ENCODE measurements around the gene PPM1H.
"Not testable (repeated sequence)": the region's sequence is repeated elsewhere in the genome, so short reads cannot be mapped to it uniquely, and the experiment has no call there.

The PPM1H gene

DNA sequence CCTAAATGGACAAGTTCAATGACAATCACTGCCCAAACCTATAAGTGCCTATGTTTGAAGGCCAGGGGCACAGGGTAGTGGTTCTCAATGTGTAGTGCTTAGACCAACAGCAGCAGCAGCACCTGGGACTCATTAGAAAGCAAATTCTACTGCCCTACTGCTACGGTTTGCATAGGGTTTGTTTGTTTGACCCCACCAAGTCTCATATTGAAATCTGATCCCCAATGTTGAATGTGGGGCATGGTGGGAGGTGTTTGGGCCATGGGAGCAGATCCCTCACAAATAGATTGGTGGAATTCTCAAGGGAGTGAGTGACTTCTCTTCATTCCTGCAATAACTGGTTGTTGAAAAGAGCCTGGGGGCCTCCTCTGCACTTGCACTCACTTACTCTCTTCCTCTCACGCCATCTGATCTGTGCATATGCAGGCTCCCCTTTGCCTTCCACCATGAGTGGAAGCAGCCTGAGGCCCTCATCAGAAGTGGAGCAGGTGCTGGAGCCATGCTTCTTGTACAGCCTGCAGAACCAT lies 39.5 kb downstream of the PPM1H start:
- DNase-seq (ENCODE audit: low read depth): no peak
- TF ChIP-seq CTCF (conservative IDR thresholded peaks at IDR 0.05; ENCODE audit: low read depth, low read length): no peak

DNA sequence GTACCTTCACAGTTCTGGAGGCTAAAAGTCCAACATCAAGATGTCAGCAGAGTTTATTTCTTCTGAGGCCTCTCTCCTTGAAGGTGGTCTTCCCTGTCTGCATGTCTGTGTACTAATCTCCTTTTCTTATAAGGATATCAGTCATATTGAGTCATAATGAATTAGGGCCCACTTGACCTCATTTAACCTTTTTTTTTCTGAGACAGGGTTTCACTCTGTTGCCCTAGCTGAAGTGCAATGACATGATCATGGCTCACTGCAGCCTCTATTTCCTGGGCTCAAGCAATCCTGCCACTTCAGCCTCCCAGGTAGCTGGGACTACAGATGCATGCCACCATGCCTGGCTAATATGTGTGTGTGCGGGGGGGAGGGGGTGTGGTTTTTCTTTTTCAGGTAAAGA lies 41.7 kb downstream of the PPM1H start:
- TF ChIP-seq CTCF (conservative IDR thresholded peaks at IDR 0.05; ENCODE audit: low read depth, low read length): no peak
- no peak for DNase-seq (ENCODE audit: low read depth)
- no peak overlapping the region for H3K4me3 ChIP-seq (ENCODE audit: low read length)

More for the DNA sequence above, 39.5 kb downstream of the PPM1H start:
- H3K4me3 ChIP-seq (ENCODE audit: low read length): no peak overlapping the region

GRCh38 chr12:62891805-62892549 lies 43.0 kb downstream of the PPM1H start:
- TF ChIP-seq CTCF (conservative IDR thresholded peaks at IDR 0.05; ENCODE audit: low read depth, low read length): no peak

DNA sequence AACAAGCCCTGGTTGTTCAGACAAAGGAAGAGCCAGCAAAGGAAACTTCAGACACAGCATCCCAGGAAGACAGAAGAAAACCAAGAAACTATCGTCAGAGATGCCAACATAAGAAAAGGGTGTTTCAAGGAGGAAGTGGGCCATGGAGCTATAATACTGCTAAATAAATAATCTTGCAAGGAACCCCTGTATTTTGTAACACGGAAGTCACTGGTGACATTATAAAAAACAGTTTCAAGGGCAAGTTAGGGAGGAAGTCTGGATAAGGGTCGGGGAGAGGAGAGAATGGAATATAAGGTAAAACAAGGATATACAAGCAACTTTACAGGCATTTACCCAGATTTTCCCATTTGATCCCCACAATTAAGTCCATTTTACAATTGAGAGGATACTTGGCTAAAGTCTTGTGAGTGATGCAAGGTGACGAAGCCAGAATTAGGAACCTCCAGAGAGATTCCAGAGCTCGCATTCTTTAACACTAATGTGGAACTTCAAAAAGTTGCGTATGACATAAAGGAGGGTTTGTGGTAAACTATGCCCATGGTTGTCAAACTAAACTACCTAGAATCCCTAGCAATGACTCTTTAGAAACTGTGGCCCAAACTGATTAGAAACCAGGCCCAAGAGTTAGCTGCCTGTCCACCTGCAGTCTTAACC lies 46.4 kb downstream of the PPM1H start:
- no peak for TF ChIP-seq CTCF (conservative IDR thresholded peaks at IDR 0.05; ENCODE audit: low read depth, low read length)
- DNase-seq (ENCODE audit: low read depth): no peak
- H3K4me3 ChIP-seq (ENCODE audit: low read length): no peak overlapping the region

More at GRCh38 chr12:62891805-62892549, 43.0 kb downstream of the PPM1H start:
- no peak for DNase-seq (ENCODE audit: low read depth)
- H3K4me3 ChIP-seq (ENCODE audit: low read length): no peak overlapping the region

GRCh38 chr12:62886796-62887195 lies 48.2 kb downstream of the PPM1H start:
- H3K4me3 ChIP-seq (ENCODE audit: low read length): no peak overlapping the region
- no peak for DNase-seq (ENCODE audit: low read depth)
- TF ChIP-seq CTCF (conservative IDR thresholded peaks at IDR 0.05; ENCODE audit: low read depth, low read length): no peak

DNA sequence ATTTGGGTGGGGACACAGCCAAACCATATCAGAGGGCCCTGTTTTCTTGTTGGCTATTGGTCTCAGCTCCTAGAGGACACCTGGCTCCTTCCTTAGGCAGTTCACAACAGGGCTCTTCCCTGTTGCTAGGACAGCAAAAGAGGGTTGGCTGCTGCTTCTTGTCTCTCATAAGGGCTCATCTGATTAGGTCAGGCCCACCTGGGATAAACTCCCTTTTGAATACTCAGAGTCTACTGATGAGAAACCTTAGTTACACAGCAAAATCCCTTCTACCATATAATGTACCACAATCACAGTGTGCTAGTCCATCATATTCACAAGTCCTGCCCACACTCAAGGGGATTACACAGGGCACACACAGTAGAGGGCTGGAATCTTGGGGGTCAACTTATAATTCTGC lies 49.7 kb downstream of the PPM1H start:
- TF ChIP-seq CTCF (conservative IDR thresholded peaks at IDR 0.05; ENCODE audit: low read depth, low read length): no peak
- DNase-seq (ENCODE audit: low read depth): no peak
- H3K4me3 ChIP-seq (ENCODE audit: low read length): no peak overlapping the region

GRCh38 chr12:62884832-62885231 lies 50.1 kb downstream of the PPM1H start:
- not testable (repeated sequence) for DNase-seq (ENCODE audit: low read depth); H3K4me3 ChIP-seq (ENCODE audit: low read length)

Data from retinal pigment epithelial cell (primary cell).